Testis (tissue), 3 donors: ENCODE data around the gene TSHZ1. TPM values are rescaled to one million over a fixed set of nuclear protein-coding genes. Genes with fewer than 3 reads are reported as not detected.

ENCODE experiments used
- DNase-seq: peaks from one replicate; pipeline ENCODE4 v3.0.0-alpha.2; 2019
- H3K27ac ChIP-seq, 2 donors: fragments of 200-600 bp; sonication (generic); one replicate each; pipeline ENCODE4 v1.5.1; 2019
- H3K27me3 ChIP-seq: fragments of 200-600 bp; sonication (generic); one replicate; pipeline ENCODE4 v1.5.1; 2019
- H3K36me3 ChIP-seq: fragments of 200-600 bp; sonication (generic); one replicate; pipeline ENCODE4 v1.5.1; 2017; ENCODE audit warnings: low read depth; ENCODE audit errors: missing control alignments
- H3K4me1 ChIP-seq: fragments of 200-600 bp; sonication (generic); one replicate; pipeline ENCODE4 v1.5.1; 2019
- H3K4me3 ChIP-seq, 2 donors: fragments of 200-600 bp; sonication (generic); one replicate each; pipeline ENCODE4 v1.5.1; 2017 to 2019
- H3K9me3 ChIP-seq: fragments of 200-600 bp; sonication (generic); one replicate; pipeline ENCODE4 v1.5.1; 2017
- POLR2A ChIP-seq: fragments of 450-650 bp; IDR thresholded peaks from one replicate; pipeline ENCODE4 v1.6.1; 2017; ENCODE audit warnings: antibody characterized with exemption, mild to moderate bottlenecking, moderate library complexity
- WGBS, 2 donors: methylation state at CpG; one replicate each; pipeline ENCODE4 v1.1.5; 2018; 5-methylcytosine and 5-hydroxymethylcytosine counted together
- intact Hi-C: fragments of 100-400 bp; cut with DNase I; formaldehyde crosslinking; loops from one replicate; pipeline ENCODE4 v1.15.1; 2023; ENCODE audit warnings: low total_unique reads
- polyA plus RNA-seq: library from polyadenylated mRNA; stranded (reverse); fragments of 350-450 nt; fragmentation: Illumina TruSeq; extraction: RNeasy Lipid Tissue Mini Kit (QIAGEN cat#74804); gene quantifications from one replicate; pipeline ENCODE4 v1.2.3, GENCODE V29; 2014; ENCODE audit warnings: low read depth, low replicate concordance; ENCODE audit not compliant: insufficient read depth
- total RNA-seq, 2 donors: library from RNA; depleted of rRNA; stranded (reverse); fragments of >200 nt; gene quantifications; one replicate each; pipeline ENCODE4 v1.2.3, GENCODE V29; 2016
- TF ChIP-seq, protein P1 (sequence below), 3 experiments: fragments of 450-650 bp in 2 of 3; fragments of 200-600 bp in 1 of 3; sonication (generic) in 1 of 3; IDR thresholded peaks; one replicate each; pipeline ENCODE4 v1.5.1; 2016 to 2019; ENCODE audit warnings: antibody characterized with exemption in 3 of 3, mild to moderate bottlenecking in 2 of 3, moderate library complexity in 1 of 3

The TSHZ1 gene
- total and polyA plus RNA-seq, 3 donors from 2014 or later: 12.8 to 36.2 (median 18.4) TPM

DNA sequence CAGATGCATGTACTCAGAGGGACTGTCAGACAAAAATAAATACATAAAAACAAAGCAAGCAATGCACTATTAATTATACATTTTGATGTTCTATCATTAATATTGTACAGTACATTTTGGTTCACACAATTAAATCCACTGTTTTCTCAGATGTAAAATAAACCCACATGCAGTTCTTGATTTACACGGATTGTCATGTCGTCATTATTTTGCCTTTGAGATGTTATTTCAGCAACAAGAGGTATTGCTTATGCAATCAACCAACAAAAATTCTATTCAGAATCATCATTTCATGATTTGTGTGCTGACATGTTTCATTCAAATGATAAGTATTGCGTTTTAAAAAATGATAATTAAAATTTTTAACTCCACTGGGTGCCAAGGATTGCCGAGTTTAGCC is 79.2 kb downstream of the TSHZ1 start:
- TF ChIP-seq, protein P1, sequence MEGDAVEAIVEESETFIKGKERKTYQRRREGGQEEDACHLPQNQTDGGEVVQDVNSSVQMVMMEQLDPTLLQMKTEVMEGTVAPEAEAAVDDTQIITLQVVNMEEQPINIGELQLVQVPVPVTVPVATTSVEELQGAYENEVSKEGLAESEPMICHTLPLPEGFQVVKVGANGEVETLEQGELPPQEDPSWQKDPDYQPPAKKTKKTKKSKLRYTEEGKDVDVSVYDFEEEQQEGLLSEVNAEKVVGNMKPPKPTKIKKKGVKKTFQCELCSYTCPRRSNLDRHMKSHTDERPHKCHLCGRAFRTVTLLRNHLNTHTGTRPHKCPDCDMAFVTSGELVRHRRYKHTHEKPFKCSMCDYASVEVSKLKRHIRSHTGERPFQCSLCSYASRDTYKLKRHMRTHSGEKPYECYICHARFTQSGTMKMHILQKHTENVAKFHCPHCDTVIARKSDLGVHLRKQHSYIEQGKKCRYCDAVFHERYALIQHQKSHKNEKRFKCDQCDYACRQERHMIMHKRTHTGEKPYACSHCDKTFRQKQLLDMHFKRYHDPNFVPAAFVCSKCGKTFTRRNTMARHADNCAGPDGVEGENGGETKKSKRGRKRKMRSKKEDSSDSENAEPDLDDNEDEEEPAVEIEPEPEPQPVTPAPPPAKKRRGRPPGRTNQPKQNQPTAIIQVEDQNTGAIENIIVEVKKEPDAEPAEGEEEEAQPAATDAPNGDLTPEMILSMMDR (IDR thresholded peaks at IDR 0.05): no peak
- TF ChIP-seq POLR2A: no peak
- no peaks in the 10 kb centered on the region for H3K27me3 ChIP-seq
- intact Hi-C loops: no loop called here
- H3K36me3 ChIP-seq: no peaks in the 10 kb centered on the region
- no peak overlapping the region for H3K4me3 ChIP-seq
- 79% methylated on average over 4 of the region's 4 CpGs for WGBS, 2 donors
- no peaks in the 10 kb centered on the region for H3K9me3 ChIP-seq
- H3K27ac ChIP-seq: no peak overlapping the region
- no peak for DNase-seq
- H3K4me1 ChIP-seq: no peaks in the 10 kb centered on the region

DNA sequence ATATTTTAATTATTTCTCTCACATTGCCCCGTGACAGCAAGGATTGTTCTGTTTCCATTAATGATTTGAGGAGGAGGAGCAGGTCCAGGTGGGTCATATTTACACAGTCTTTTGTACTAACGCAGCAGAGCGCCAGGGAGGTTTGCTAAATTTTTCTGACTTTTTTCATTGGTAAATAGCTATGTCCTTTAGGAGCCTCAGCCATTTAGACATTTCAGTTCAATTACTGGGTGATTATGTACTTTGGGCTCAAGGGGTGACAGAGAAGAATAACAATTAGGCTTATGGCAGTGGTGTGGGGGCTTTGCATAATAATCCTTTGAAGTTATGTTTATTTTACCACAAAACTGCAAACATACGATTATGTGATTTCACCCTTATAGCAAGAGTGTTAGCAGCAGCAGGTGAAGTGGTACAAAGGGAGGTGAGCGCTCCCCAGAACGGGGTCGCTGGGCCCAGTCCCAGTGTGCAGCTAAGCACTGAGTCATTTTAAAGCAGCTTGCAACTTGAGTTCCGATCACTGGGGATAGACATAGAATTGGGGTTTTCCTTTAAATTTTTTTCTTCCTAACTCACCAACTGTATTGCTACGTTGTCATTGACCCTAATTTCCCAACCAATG is 80.3 kb downstream of the TSHZ1 start:
- no peak for TF ChIP-seq POLR2A
- TF ChIP-seq, protein P1 (IDR thresholded peaks at IDR 0.05): no peak
- Histone ChIP-seq H3K4me1 (no peaks in the 10 kb centered on the region), H3K27ac (no peak overlapping the region), H3K9me3 (no peaks in the 10 kb centered on the region), H3K36me3 (no peaks in the 10 kb centered on the region), H3K27me3 (no peaks in the 10 kb centered on the region), H3K4me3 (no peak overlapping the region)
- WGBS, 2 donors: 89 to 90% methylated on average over 9 of the region's 9 CpGs
- intact Hi-C loops: no loop called here
- DNase-seq: no peak

DNA sequence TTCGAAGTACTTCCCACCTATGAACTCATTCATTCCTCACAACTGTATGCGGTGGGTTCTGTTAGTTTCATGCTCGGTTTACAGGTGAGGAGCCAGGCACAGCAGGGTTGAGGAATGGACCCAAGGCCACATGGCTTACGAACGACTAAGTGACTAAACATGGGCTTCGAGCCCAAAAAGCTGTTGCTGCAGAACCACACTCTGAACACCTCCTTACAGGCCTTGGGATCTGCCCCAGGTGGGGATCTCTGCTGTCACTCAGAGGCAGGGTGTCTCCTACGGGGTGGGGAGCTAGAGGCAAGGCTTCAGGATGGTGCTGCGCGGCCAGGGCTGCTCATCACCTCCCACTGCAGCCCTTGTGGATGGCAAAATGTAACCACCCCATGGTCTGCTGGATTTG is 80.9 kb downstream of the TSHZ1 start:
- TF ChIP-seq, protein P1 (IDR thresholded peaks at IDR 0.05): no peak
- TF ChIP-seq POLR2A: no peak
- WGBS, 2 donors: 76 to 90% methylated on average over 9 of the region's 9 CpGs
- no peak overlapping the region for H3K4me3 ChIP-seq
- no peaks in the 10 kb centered on the region for H3K4me1 ChIP-seq
- no peaks in the 10 kb centered on the region for H3K9me3 ChIP-seq
- no peak overlapping the region for H3K27ac ChIP-seq
- no peak for DNase-seq
- H3K36me3 ChIP-seq: no peaks in the 10 kb centered on the region
- intact Hi-C loops: no loop called here
- H3K27me3 ChIP-seq: no peaks in the 10 kb centered on the region

DNA sequence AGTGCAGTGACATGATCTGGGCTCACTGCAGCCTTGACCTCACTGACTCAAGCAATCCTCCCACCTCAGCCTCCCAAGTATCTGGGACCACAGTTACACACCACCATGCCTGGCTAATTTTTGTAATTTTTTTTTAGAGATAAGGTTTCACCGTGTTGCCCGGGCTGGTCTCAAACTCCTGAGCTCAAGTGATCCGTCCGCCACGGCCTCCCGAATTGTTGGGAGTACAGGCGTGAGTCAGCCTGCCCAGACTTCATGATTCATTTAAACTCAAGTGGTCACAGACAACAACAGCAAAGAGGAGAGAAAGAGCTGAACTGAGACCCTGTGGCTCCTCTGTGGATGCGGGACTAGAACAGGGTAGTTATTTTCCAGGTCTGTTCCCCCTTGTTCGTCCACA is 83.0 kb downstream of the TSHZ1 start:
- no peak overlapping the region for H3K4me3 ChIP-seq
- no peak for DNase-seq
- H3K27ac ChIP-seq: no peak overlapping the region
- no peaks in the 10 kb centered on the region for H3K27me3 ChIP-seq
- no peaks in the 10 kb centered on the region for H3K4me1 ChIP-seq
- intact Hi-C loops: no loop called here
- 81 to 88% methylated on average over 9 of the region's 9 CpGs for WGBS, 2 donors
- H3K9me3 ChIP-seq: no peaks in the 10 kb centered on the region
- TF ChIP-seq POLR2A: no peak
- TF ChIP-seq, protein P1 (IDR thresholded peaks at IDR 0.05): no peak
- no peaks in the 10 kb centered on the region for H3K36me3 ChIP-seq

DNA sequence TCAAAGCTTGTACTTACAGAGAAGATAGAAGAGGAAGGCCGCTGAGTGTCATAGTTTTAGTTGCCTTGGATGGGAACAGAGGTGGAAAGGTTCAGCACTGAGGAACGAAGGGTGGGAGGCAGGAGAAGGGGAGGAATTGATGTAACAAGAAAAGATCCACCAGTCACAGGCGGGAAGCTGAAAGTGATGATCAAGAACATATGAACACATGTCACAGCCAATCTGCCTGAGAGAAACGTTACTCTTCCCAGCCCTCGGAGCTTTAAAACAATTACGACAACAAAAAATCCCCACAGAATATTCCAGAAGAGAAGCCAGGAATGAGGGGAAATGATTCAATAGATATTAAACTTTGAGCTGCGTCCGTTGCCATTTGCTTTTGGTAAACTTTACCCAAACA is 87.1 kb downstream of the TSHZ1 start:
- no peak for DNase-seq
- H3K4me3 ChIP-seq: no peak overlapping the region
- H3K36me3 ChIP-seq: no peaks in the 10 kb centered on the region
- H3K27ac ChIP-seq: no peak overlapping the region
- no peaks in the 10 kb centered on the region for H3K9me3 ChIP-seq
- intact Hi-C loops: no loop called here
- no peaks in the 10 kb centered on the region for H3K27me3 ChIP-seq
- TF ChIP-seq, protein P1 (IDR thresholded peaks at IDR 0.05): no peak
- no peak for TF ChIP-seq POLR2A
- WGBS, 2 donors: 73 to 76% methylated on average over 8 of the region's 8 CpGs
- no peaks in the 10 kb centered on the region for H3K4me1 ChIP-seq
